Stimulated activated CD4-positive, alpha-beta T cell treated with anti-CD3 and anti-CD28 coated beads, Interleukin-12 subunit alpha, Interleukin-12 subunit beta, amount 100 ng/mL, for 48 hours (primary cell): ENCODE results near the gene VEGFB.
A peak's percentile ranks its signal among the peaks of the same experiment; 100 is the strongest.

ENCODE experiments used
- DNase-seq, 3 donors: peaks; one replicate each; pipeline ENCODE4 v3.0.0-alpha.2; 2020; ENCODE audit warnings: low read depth in 2 of 3, low spot score in 1 of 3

Gene VEGFB

GRCh38 chr11:64233913-64234586, at the start of gene VEGFB:
VEGFB (plus strand) TSS chr11:64234584; CDS start chr11:64234834, 250 bp downstream.
- DNase-seq = peak in 1 of 3 donors; percentile 63

GRCh38 chr11:64185175-64185692, 49.1 kb upstream of the VEGFB start:
- DNase-seq = no peak

- DNase-seq = peak; percentile 98 to 99 (median 99)
Measured at GRCh38 chr11:64185693-64186491, 48.5 kb upstream of the VEGFB start, which contains the start of gene STIP1. STIP1 (plus strand) TSS chr11:64186171; CDS start chr11:64186262, 91 bp downstream.

GRCh38 chr11:64186492-64187165, 47.8 kb upstream of the VEGFB start:
- peak in 2 of 3 donors; percentile 34 for DNase-seq

GRCh38 chr11:64192434-64192833, 42.0 kb upstream of the VEGFB start:
- DNase-seq = no peak

- no peak for DNase-seq
Measured at GRCh38 chr11:64196626-64197025, 37.8 kb upstream of the VEGFB start.

GRCh38 chr11:64198511-64198910, 35.9 kb upstream of the VEGFB start:
- no peak for DNase-seq

- no peak for DNase-seq
Measured at GRCh38 chr11:64201543-64201942, 32.8 kb upstream of the VEGFB start.

GRCh38 chr11:64202992-64203391, 31.4 kb upstream of the VEGFB start:
- DNase-seq = no peak

- DNase-seq = no peak
Measured at GRCh38 chr11:64203421-64204079, 30.8 kb upstream of the VEGFB start.

- no peak for DNase-seq
Measured at GRCh38 chr11:64204080-64204440, 30.3 kb upstream of the VEGFB start.

GRCh38 chr11:64204464-64204989, 29.9 kb upstream of the VEGFB start:
- DNase-seq = peak; percentile 60 to 71 (median 65)

- peak; percentile 65 to 74 (median 66) for DNase-seq
Measured at GRCh38 chr11:64206457-64207255, 27.7 kb upstream of the VEGFB start, which contains the start of gene FERMT3. FERMT3 (plus strand) TSS chr11:64206721; CDS start chr11:64207365, 644 bp downstream.

GRCh38 chr11:64207256-64208085, 26.9 kb upstream of the VEGFB start:
- peak; percentile 70 to 77 (median 74) for DNase-seq

- DNase-seq = no peak
Measured at GRCh38 chr11:64208086-64208795, 26.1 kb upstream of the VEGFB start.

GRCh38 chr11:64208796-64209562, 25.4 kb upstream of the VEGFB start:
- no peak for DNase-seq

GRCh38 chr11:64209563-64209843, 24.9 kb upstream of the VEGFB start:
- no peak for DNase-seq
